ENCODE results near the gene EXOC3.

DNA sequence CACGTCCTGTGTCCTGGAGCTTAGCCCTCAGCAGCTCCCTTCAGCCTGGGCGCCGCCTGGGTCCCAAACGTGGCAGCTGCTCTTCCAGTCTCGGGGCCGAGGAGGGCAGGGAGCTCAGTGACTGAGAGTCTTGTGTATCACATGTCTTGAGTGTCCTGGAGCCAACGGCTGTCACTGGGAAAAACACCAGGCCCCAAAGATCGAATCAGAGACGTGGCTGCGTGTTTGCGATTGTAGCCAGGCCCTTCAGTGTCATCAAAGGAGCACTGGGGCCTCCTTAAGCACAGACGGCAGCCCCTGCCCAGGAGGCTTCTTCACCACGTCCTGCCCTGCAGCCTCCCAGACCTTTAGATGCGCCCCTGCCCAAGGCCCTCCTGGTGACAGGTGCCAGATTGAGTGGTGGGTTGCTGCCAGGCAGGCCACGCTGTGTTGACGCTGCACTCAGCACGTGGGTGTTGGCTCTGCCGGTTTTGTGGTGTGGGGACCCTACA lies 5.7 kb upstream of the EXOC3 start:
- TF ChIP-seq, protein P1, sequence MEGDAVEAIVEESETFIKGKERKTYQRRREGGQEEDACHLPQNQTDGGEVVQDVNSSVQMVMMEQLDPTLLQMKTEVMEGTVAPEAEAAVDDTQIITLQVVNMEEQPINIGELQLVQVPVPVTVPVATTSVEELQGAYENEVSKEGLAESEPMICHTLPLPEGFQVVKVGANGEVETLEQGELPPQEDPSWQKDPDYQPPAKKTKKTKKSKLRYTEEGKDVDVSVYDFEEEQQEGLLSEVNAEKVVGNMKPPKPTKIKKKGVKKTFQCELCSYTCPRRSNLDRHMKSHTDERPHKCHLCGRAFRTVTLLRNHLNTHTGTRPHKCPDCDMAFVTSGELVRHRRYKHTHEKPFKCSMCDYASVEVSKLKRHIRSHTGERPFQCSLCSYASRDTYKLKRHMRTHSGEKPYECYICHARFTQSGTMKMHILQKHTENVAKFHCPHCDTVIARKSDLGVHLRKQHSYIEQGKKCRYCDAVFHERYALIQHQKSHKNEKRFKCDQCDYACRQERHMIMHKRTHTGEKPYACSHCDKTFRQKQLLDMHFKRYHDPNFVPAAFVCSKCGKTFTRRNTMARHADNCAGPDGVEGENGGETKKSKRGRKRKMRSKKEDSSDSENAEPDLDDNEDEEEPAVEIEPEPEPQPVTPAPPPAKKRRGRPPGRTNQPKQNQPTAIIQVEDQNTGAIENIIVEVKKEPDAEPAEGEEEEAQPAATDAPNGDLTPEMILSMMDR (IDR thresholded peaks at IDR 0.05; ENCODE audit: low read depth, low read length): no peak
- no peak for TF ChIP-seq EZH2phosphoT487 (IDR thresholded peaks at IDR 0.05; ENCODE audit: low read depth)
